HepG2 (cell line): Measurements from ENCODE around the gene PFKFB4. TPM values are rescaled to one million over a fixed set of nuclear protein-coding genes. Genes with fewer than 3 reads are reported as not detected.

Experiments
- CBX5 ChIP-seq: sonication (generic); formaldehyde crosslinking; IDR thresholded peaks from 2 replicates; pipeline ENCODE4 v1.4.0; 2020; ENCODE audit warnings: missing genetic modification reagents, borderline replicate concordance
- CTCF ChIP-seq: sonication (generic); formaldehyde crosslinking; IDR thresholded peaks from 2 replicates; pipeline ENCODE4 v1.5.0; 2020; ENCODE audit warnings: mild to moderate bottlenecking, missing genetic modification reagents, moderate library complexity
- ETV5 ChIP-seq: IDR thresholded peaks from 2 replicates; pipeline ENCODE4 v1.6.1; 2018; ENCODE audit warnings: missing biosample characterization, missing genetic modification reagents, inconsistent platforms, borderline replicate concordance
- HMGXB4 ChIP-seq, 2 experiments: sonication (generic) in 1 of 2; formaldehyde crosslinking in 1 of 2; IDR thresholded peaks; 2 replicates each; pipeline versions ENCODE4 v1.4.0 to v1.6.1; 2018 to 2020; ENCODE audit warnings: missing genetic modification reagents in 2 of 2, borderline replicate concordance in 1 of 2, low read depth in 1 of 2, mild to moderate bottlenecking in 1 of 2, missing biosample characterization in 1 of 2
- NFYB ChIP-seq: sonication (generic); formaldehyde crosslinking; IDR thresholded peaks from 2 replicates; pipeline ENCODE4 v1.4.0; 2020; ENCODE audit warnings: missing genetic modification reagents
- PBX2 ChIP-seq: IDR thresholded peaks from 2 replicates; pipeline ENCODE4 v1.6.1; 2016; ENCODE audit warnings: control low read depth
- PCBP1 ChIP-seq: fragments of 200-400 bp; formaldehyde crosslinking; IDR thresholded peaks from 2 replicates; pipeline ENCODE4 v1.6.1; 2017; ENCODE audit warnings: mild to moderate bottlenecking, low read depth, low read length, borderline replicate concordance
- PRPF4 ChIP-seq: fragments of 200-400 bp; formaldehyde crosslinking; IDR thresholded peaks from 2 replicates; pipeline ENCODE4 v1.6.1; 2016; ENCODE audit warnings: low read length, low read depth; ENCODE audit not compliant: poor library complexity, severe bottlenecking
- RFX5 ChIP-seq: IDR thresholded peaks from 2 replicates; pipeline ENCODE4 v1.6.1; 2011; ENCODE audit warnings: low read depth, low read length, improper control_type of control experiment
- SAP130 ChIP-seq: IDR thresholded peaks from 2 replicates; pipeline ENCODE4 v1.6.1; 2016; ENCODE audit warnings: low read depth
- SSRP1 ChIP-seq: IDR thresholded peaks from 2 replicates; pipeline ENCODE4 v1.6.1; 2016; ENCODE audit warnings: control low read depth
- ZFP36 ChIP-seq: fragments of 150-350 bp; IDR thresholded peaks from 2 replicates; pipeline ENCODE4 v1.6.1; 2018; ENCODE audit warnings: borderline replicate concordance, low read length, low read depth; ENCODE audit not compliant: partially characterized antibody
- ZNF18 ChIP-seq: sonication (generic); formaldehyde crosslinking; IDR thresholded peaks from 2 replicates; pipeline ENCODE4 v1.8.0; 2022; ENCODE audit warnings: mild to moderate bottlenecking, missing genetic modification reagents; ENCODE audit not compliant: insufficient replicate concordance
- ZNF552 ChIP-seq: sonication (generic); formaldehyde crosslinking; IDR thresholded peaks from 2 replicates; pipeline ENCODE4 v1.9.0; 2022; ENCODE audit warnings: missing genetic modification reagents, mild to moderate bottlenecking, borderline replicate concordance
- ZNF597 ChIP-seq: sonication (generic); formaldehyde crosslinking; IDR thresholded peaks from 2 replicates; pipeline ENCODE4 v1.5.0; 2020; ENCODE audit warnings: missing genetic modification reagents
- ZNF687 ChIP-seq: sonication (generic); formaldehyde crosslinking; IDR thresholded peaks from 2 replicates; pipeline ENCODE4 v1.5.1; 2020; ENCODE audit warnings: mild to moderate bottlenecking, missing genetic modification reagents, moderate library complexity
- polyA plus RNA-seq, 8 experiments: library from polyadenylated mRNA; depleted of rRNA in 3 of 8; stranded (reverse) in 7 of 8; unstranded in 1 of 8; fragments of >200 nt; fragmentation: Illumina TruSeq in 4 of 8; extraction: Trizol in 4 of 8; gene quantifications; 2 replicates each; pipeline versions ENCODE4 v1.2.1 to v1.2.3, GENCODE V29; 2011 to 2016; ENCODE audit warnings: low read depth in 4 of 8, missing spikeins in 1 of 8, mixed read lengths in 1 of 8; ENCODE audit not compliant: insufficient read depth in 1 of 8
- total RNA-seq, 5 experiments: library from RNA; depleted of rRNA; stranded (reverse); fragments of >200 nt; fragmentation: Illumina TruSeq; extraction: Trizol; gene quantifications; 2 replicates each; pipeline ENCODE4 v1.2.3, GENCODE V29; 2016; ENCODE audit warnings: low read depth in 1 of 5

PFKFB4 gene
- total and polyA plus RNA-seq, 2 of the 13 experiments (the other 11 are each of a cell fraction or from before 2014, with no cell fraction given), result 7.1 to 103 TPM

GRCh38 chr3:48507256-48508061, 49.1 kb downstream of the PFKFB4 start (continued):
- peak; percentile 41; the same call in 1 of the 2 replicates for TF ChIP-seq ETV5
- TF ChIP-seq HMGXB4 (CRISPR knock-in tag; IDR thresholded peaks at IDR 0.05; ENCODE audit: borderline replicate concordance in 1 of 2, low read depth in 1 of 2), result peak; percentile 59 to 79; a peak in 3 of 4 replicates
- no peak for TF ChIP-seq PRPF4
- no peak for TF ChIP-seq ZFP36
- TF ChIP-seq ZNF18 (CRISPR knock-in tag), result no peak
- peak; percentile 66; the same call in 1 of the 2 replicates for TF ChIP-seq SSRP1 (CRISPR knock-in tag)
- TF ChIP-seq NFYB (CRISPR knock-in tag), result no peak
- no peak for TF ChIP-seq ZNF597 (CRISPR knock-in tag)
- no peak for TF ChIP-seq ZNF552 (CRISPR knock-in tag)
- TF ChIP-seq SAP130, result peak; percentile 70
- no peak for TF ChIP-seq PBX2 (CRISPR knock-in tag)
- peak; percentile 62 for TF ChIP-seq ZNF687 (CRISPR knock-in tag)
- peak; percentile 52; the same call in 1 of the 2 replicates for TF ChIP-seq CBX5 (CRISPR knock-in tag)
- no peak for TF ChIP-seq PCBP1
- no peak for TF ChIP-seq RFX5
- peak; percentile 98 for TF ChIP-seq CTCF
